Measurements from ENCODE around the gene SYNDIG1L.

The SYNDIG1L gene

GRCh38 chr14:74364271-74364880, 61.6 kb downstream of the SYNDIG1L start:
- ATAC-seq: no peak
- no peaks in the 10 kb centered on the region for H3K9me3 Mint-ChIP-seq
- H3K4me3 Mint-ChIP-seq: no peak overlapping the region
- no peak for DNase-seq
- peaks cover 26% of the 10 kb centered on the region for H3K27me3 Mint-ChIP-seq
- H3K27ac Mint-ChIP-seq: no peak overlapping the region
- no peaks in the 10 kb centered on the region for H3K4me1 Mint-ChIP-seq

DNA sequence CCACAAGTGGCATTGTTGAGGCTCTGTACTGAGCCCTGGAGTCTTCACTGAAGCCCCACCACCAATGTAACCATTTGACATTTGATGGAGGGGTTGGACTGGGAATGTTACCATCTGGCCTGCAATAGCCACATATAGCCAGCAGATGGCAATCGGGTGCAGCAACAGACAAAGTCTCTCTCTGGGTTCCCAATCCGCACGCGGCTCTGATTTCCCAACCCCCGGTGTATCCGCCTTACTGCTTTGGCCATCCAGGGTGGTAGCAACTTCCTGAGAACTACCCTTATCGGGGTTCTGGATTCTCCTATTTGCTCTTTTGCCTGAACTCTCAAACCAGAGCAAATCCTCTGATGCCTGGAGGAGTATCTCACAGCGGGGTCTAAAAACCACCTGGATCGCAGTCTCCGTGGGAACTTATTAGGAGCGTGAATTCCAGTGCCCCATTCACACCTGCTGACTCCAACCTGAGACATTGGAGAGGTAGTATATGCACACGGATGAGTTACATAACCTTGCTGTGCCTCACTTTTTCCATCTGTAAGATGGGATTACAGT, 63.6 kb downstream of the SYNDIG1L start:
- Mint-ChIP-seq H3K9me3 (no peaks in the 10 kb centered on the region), H3K4me3 (no peak overlapping the region), H3K27me3 (peaks cover 26% of the 10 kb centered on the region), H3K4me1 (no peaks in the 10 kb centered on the region), H3K27ac (no peak overlapping the region)
- DNase-seq (peak; percentile 53 to 57), ATAC-seq (peak; percentile 63)

- Mint-ChIP-seq H3K27me3 (peaks cover 26% of the 10 kb centered on the region), H3K4me1 (no peaks in the 10 kb centered on the region), H3K27ac (no peak overlapping the region), H3K4me3 (no peak overlapping the region), H3K9me3 (no peaks in the 10 kb centered on the region)
- DNase-seq: no peak
- ATAC-seq: no peak
These were observed 65.8 kb downstream of the SYNDIG1L start for GRCh38 chr14:74360163-74360562.

DNA sequence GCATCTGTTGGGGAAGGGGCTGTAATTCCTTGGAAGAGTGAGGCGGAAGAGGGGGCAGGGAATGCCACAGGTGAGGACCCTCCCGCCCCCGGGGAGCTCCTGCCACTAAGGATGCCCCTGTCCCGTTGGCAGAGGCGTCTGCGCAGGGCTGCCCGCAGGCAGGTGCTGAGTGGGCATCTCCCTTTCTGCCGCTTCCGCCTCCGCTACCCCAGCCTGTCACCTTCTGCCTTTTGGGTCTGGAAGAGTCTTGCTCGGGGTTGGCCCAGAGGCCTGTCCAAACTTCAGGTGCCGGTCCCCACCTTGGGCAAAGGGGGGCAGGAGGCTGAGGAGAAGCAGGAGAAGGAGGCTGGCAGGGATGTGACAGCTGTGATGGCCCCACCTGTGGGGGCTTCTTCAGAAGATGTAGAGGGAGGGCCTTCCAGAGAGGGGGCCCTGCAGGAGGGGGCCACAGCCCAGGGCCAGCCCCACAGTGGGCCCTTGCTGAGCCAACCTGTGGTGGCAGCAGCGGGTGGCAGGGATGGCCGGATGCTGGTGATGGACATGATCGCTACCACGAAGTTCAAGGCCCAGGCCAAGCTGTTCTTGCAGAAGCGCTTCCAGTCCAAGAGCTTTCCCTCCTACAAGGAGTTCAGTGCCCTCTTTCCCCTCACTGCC, 67.7 kb downstream of the SYNDIG1L start:
- no peak overlapping the region for H3K4me3 Mint-ChIP-seq
- no peaks in the 10 kb centered on the region for H3K4me1 Mint-ChIP-seq
- H3K27ac Mint-ChIP-seq: no peak overlapping the region
- DNase-seq (no peak), ATAC-seq (no peak)
- no peaks in the 10 kb centered on the region for H3K9me3 Mint-ChIP-seq
- peaks cover 13% of the 10 kb centered on the region for H3K27me3 Mint-ChIP-seq

DNA sequence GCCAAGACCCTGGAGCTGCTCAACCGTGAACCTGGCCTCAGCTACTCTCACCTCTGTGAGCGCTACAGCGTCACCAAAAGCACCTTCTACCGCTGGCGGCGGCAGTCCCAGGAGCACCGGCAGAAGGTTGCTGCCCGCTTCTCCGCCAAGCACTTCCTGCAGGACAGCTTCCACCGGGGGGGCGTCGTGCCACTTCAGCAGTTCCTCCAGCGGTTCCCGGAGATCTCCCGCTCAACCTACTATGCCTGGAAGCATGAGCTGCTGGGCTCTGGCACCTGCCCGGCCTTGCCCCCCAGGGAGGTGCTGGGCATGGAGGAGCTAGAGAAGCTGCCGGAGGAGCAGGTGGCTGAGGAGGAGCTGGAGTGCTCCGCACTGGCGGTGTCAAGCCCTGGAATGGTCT, 68.4 kb downstream of the SYNDIG1L start:
- H3K27me3 Mint-ChIP-seq: peaks cover 13% of the 10 kb centered on the region

GRCh38 chr14:74356892-74357575, 69.0 kb downstream of the SYNDIG1L start:
- Mint-ChIP-seq H3K9me3 (no peaks in the 10 kb centered on the region), H3K27me3 (peaks cover 7% of the 10 kb centered on the region), H3K4me3 (no peak overlapping the region), H3K27ac (peak overlapping the region in 1 of 2 donors; percentile 49), H3K4me1 (no peaks in the 10 kb centered on the region)
- no peak for ATAC-seq
- DNase-seq: no peak

More for the DNA sequence above, 68.4 kb downstream of the SYNDIG1L start:
- H3K4me3 Mint-ChIP-seq: no peak overlapping the region
- peak overlapping the region in 1 of 2 donors; percentile 49 for H3K27ac Mint-ChIP-seq
- no peaks in the 10 kb centered on the region for H3K4me1 Mint-ChIP-seq
- ATAC-seq (no peak), DNase-seq (no peak)
- no peaks in the 10 kb centered on the region for H3K9me3 Mint-ChIP-seq
